ENCODE data around the gene BCL11B.

Gene BCL11B

GRCh38 chr14:99168330-99168729, 103.7 kb downstream of the BCL11B start:
- FAIRE-seq (no peak), DNase-seq (ENCODE audit: low spot score) (no peak)

- FAIRE-seq: no peak
Observed at GRCh38 chr14:99166506-99166905, 105.5 kb downstream of the BCL11B start.

GRCh38 chr14:99164712-99165111, 107.3 kb downstream of the BCL11B start:
- FAIRE-seq (no peak), DNase-seq (ENCODE audit: low spot score) (no peak)

More at GRCh38 chr14:99166506-99166905, 105.5 kb downstream of the BCL11B start:
- DNase-seq (ENCODE audit: low spot score): no peak

GRCh38 chr14:99163446-99163845, 108.6 kb downstream of the BCL11B start:
- DNase-seq (ENCODE audit: low spot score): no peak
- FAIRE-seq: no peak

- no peak for FAIRE-seq
- no peak for DNase-seq (ENCODE audit: low spot score)
Observed at GRCh38 chr14:99159341-99160340, 112.4 kb downstream of the BCL11B start.

- DNase-seq (ENCODE audit: low spot score) (no peak), FAIRE-seq (no peak)
Observed at GRCh38 chr14:99158646-99159165, 113.3 kb downstream of the BCL11B start.

- FAIRE-seq: no peak
Observed at GRCh38 chr14:99158150-99158549, 113.8 kb downstream of the BCL11B start.

GRCh38 chr14:99157676-99158075, 114.3 kb downstream of the BCL11B start:
- FAIRE-seq: no peak
- no peak for DNase-seq (ENCODE audit: low spot score)

More at GRCh38 chr14:99158150-99158549, 113.8 kb downstream of the BCL11B start:
- DNase-seq (ENCODE audit: low spot score): peak; percentile 14

GRCh38 chr14:99157246-99157645, 114.8 kb downstream of the BCL11B start:
- FAIRE-seq (no peak), DNase-seq (ENCODE audit: low spot score) (no peak)

- DNase-seq (ENCODE audit: low spot score): no peak
- FAIRE-seq: no peak
Observed at GRCh38 chr14:99156814-99157213, 115.2 kb downstream of the BCL11B start.

GRCh38 chr14:99156090-99156425, 115.9 kb downstream of the BCL11B start:
- FAIRE-seq (no peak), DNase-seq (ENCODE audit: low spot score) (no peak)

- FAIRE-seq (no peak), DNase-seq (ENCODE audit: low spot score) (no peak)
Observed at GRCh38 chr14:99155173-99156089, 116.6 kb downstream of the BCL11B start.

GRCh38 chr14:99150236-99150635, 121.8 kb downstream of the BCL11B start:
- FAIRE-seq: no peak
- DNase-seq (ENCODE audit: low spot score): no peak

GRCh38 chr14:99148861-99149610, 123.0 kb downstream of the BCL11B start:
- FAIRE-seq (no peak), DNase-seq (ENCODE audit: low spot score) (no peak)

- no peak for DNase-seq (ENCODE audit: low spot score)
- no peak for FAIRE-seq
Observed at GRCh38 chr14:99148131-99148530, 123.9 kb downstream of the BCL11B start.

- DNase-seq (ENCODE audit: low spot score) (no peak), FAIRE-seq (no peak)
Observed at GRCh38 chr14:99147366-99147740, 124.6 kb downstream of the BCL11B start.

GRCh38 chr14:99146616-99147365, 125.2 kb downstream of the BCL11B start:
- DNase-seq (ENCODE audit: low spot score): no peak
- FAIRE-seq: no peak

GRCh38 chr14:99145307-99145706, 126.7 kb downstream of the BCL11B start:
- no peak for FAIRE-seq

GRCh38 chr14:99143793-99144192, 128.2 kb downstream of the BCL11B start:
- FAIRE-seq (no peak), DNase-seq (ENCODE audit: low spot score) (no peak)

More at GRCh38 chr14:99145307-99145706, 126.7 kb downstream of the BCL11B start:
- no peak for DNase-seq (ENCODE audit: low spot score)

GRCh38 chr14:99143126-99143525, 128.9 kb downstream of the BCL11B start:
- no peak for DNase-seq (ENCODE audit: low spot score)
- no peak for FAIRE-seq

Measured in urothelium cell line (cell line).